Spleen (tissue), 11 donors: ENCODE data around the gene NRXN2. TPM values are rescaled to one million over a fixed set of nuclear protein-coding genes. Genes with fewer than 3 reads are reported as not detected.
A peak's percentile ranks its signal among the peaks of the same experiment; 100 is the strongest.

Experiments used
- DNase-seq: peaks from one replicate; pipeline ENCODE4 v3.0.0-alpha.2; 2020
- H3K27ac ChIP-seq, 8 donors: fragments of 200-600 bp; sonication (generic) in 7 of 8; 1 replicate in 4 of 8; 2 replicates in 4 of 8; pipeline versions ENCODE4 v1.5.0 to v1.8.0; 2016 to 2021; ENCODE audit warnings: inconsistent platforms in 4 of 8, mild to moderate bottlenecking in 4 of 8, moderate library complexity in 1 of 8
- H3K27me3 ChIP-seq, 7 donors: fragments of 200-600 bp; sonication (generic) in 6 of 7; replicated peaks in 1 of 7; 1 replicate in 4 of 7; 2 replicates in 3 of 7; pipeline versions ENCODE4 v1.5.0 to v1.8.0; 2016 to 2021; ENCODE audit warnings: inconsistent platforms in 3 of 7, mild to moderate bottlenecking in 1 of 7
- H3K36me3 ChIP-seq, 6 donors: fragments of 200-600 bp; sonication (generic) in 5 of 6; 1 replicate in 4 of 6; 2 replicates in 2 of 6; pipeline versions ENCODE4 v1.5.0 to v1.8.0; 2016 to 2021; ENCODE audit warnings: inconsistent platforms in 2 of 6
- H3K4me1 ChIP-seq, 6 donors: fragments of 200-600 bp; sonication (generic) in 5 of 6; 1 replicate in 3 of 6; 2 replicates in 3 of 6; pipeline versions ENCODE4 v1.5.0 to v1.8.0; 2016 to 2021; ENCODE audit warnings: inconsistent platforms in 3 of 6
- H3K4me3 ChIP-seq, 8 donors: fragments of 200-600 bp; sonication (generic) in 7 of 8; 1 replicate in 4 of 8; 2 replicates in 4 of 8; pipeline versions ENCODE4 v1.5.0 to v1.8.0; 2016 to 2021; ENCODE audit warnings: inconsistent platforms in 4 of 8, mild to moderate bottlenecking in 4 of 8, moderate library complexity in 2 of 8
- H3K9me3 ChIP-seq, 8 donors: fragments of 200-600 bp; sonication (generic) in 7 of 8; 1 replicate in 4 of 8; 2 replicates in 4 of 8; pipeline versions ENCODE4 v1.5.0 to v1.8.0; 2016 to 2021; ENCODE audit warnings: inconsistent platforms in 4 of 8
- CTCF ChIP-seq, 11 experiments: fragments of 200-600 bp in 7 of 11; fragments of 450-650 bp in 4 of 11; sonication (generic) in 4 of 11; IDR thresholded peaks in 8 of 11; conservative IDR thresholded peaks in 3 of 11; 1 replicate in 7 of 11; 2 replicates in 4 of 11; pipeline versions ENCODE4 v1.4.0 to v1.8.0; 2016 to 2021; ENCODE audit warnings: antibody characterized with exemption in 11 of 11, inconsistent platforms in 4 of 11, mild to moderate bottlenecking in 1 of 11
- POLR2A ChIP-seq, 3 donors: fragments of 450-650 bp; IDR thresholded peaks; one replicate each; pipeline ENCODE4 v1.5.1; 2017; ENCODE audit warnings: antibody characterized with exemption in 3 of 3, mild to moderate bottlenecking in 1 of 3
- POLR2AphosphoS5 ChIP-seq, 3 donors: sonication (generic); formaldehyde crosslinking; IDR thresholded peaks; one replicate each; pipeline ENCODE4 v1.5.1; 2017; ENCODE audit warnings: antibody characterized with exemption in 3 of 3
- WGBS, 5 donors: extraction: QIAGEN DNeasy Blood & Tissue Kit in 3 of 5; methylation state at CpG; one replicate each; pipeline versions ENCODE4 v1.1.5 to v1.1.7; 2013 to 2018; 5-methylcytosine and 5-hydroxymethylcytosine counted together
- intact Hi-C: fragments of 100-400 bp; cut with DNase I; formaldehyde crosslinking; loops from one replicate; pipeline ENCODE4 v1.15.0; 2023; ENCODE audit warnings: low total_unique reads
- polyA plus RNA-seq, 3 donors: library from polyadenylated mRNA; stranded (reverse); fragments of 200-250 nt; gene quantifications; one replicate each; pipeline ENCODE4 v1.2.1, GENCODE V29; 2013
- total RNA-seq, 7 donors: library from RNA; depleted of rRNA in 3 of 7; stranded (reverse); fragments of >200 nt in 3 of 7; fragmentation: NEBNext Ultra II Directional in 4 of 7; extraction: Animal tissue kit (Norgen Biotek cat#: 25700) in 4 of 7; gene quantifications; one replicate each; pipeline versions ENCODE4 v1.1.0 to v1.2.1, GENCODE V29; 2016 to 2021
- donor health status: healthy with polysubstance abuse.
- donor health status: DM: no; HTN: no; CAD: no; lungs with moderate emphysema.
- donor health status: DM: no; HTN: no; CAD: no.
- donor health status: Bipolar disorder and iron deficiency.
- donor health status: healthy.
- donor health status: DM: no; HTN: no; CAD: no.
- donor health status: DM: yes; HTN: yes; CAD: no.

NRXN2 gene
- total and polyA plus RNA-seq, 10 donors = 0.59 to 12.9 (median 3.0) TPM

GRCh38 chr11:64734811-64735724 is 12.1 kb upstream of the NRXN2 start:
- H3K27ac ChIP-seq = peak overlapping the region in 1 of 8 donors; percentile 14
- DNase-seq = peak; percentile 71

GRCh38 chr11:64731601-64732000 is 8.6 kb upstream of the NRXN2 start:
- intact Hi-C loops = no loop called here
- H3K36me3 ChIP-seq = peaks cover 0 to 100% (median 86%) of the 10 kb centered on the region in 6 donors
- DNase-seq = no peak
- no peak overlapping the region for H3K4me3 ChIP-seq
- H3K9me3 ChIP-seq = no peaks in the 10 kb centered on the region
- peaks cover 0 to 47% (median 6%) of the 10 kb centered on the region in 6 donors for H3K4me1 ChIP-seq
- WGBS, 5 donors = 82 to 89% (median 88%) methylated on average over 3 of the region's 3 CpGs
- TF ChIP-seq POLR2A (IDR thresholded peaks at IDR 0.05) (no peak), POLR2AphosphoS5 (IDR thresholded peaks at IDR 0.05) (no peak), CTCF (IDR thresholded peaks at IDR 0.05 in 8 of 11, conservative IDR thresholded peaks at IDR 0.05 in 3 of 11) (no peak)
- no peaks in the 10 kb centered on the region for H3K27me3 ChIP-seq
- H3K27ac ChIP-seq = no peak overlapping the region

More at GRCh38 chr11:64734811-64735724, 12.1 kb upstream of the NRXN2 start:
- Histone ChIP-seq H3K36me3 (peaks cover 0 to 100% (median 88%) of the 10 kb centered on the region in 6 donors), H3K4me1 (peaks cover 0 to 53% (median 4%) of the 10 kb centered on the region in 6 donors), H3K27me3 (no peaks in the 10 kb centered on the region), H3K9me3 (no peaks in the 10 kb centered on the region), H3K4me3 (no peak overlapping the region)
- intact Hi-C loops = no loop called here
- TF ChIP-seq POLR2AphosphoS5 (IDR thresholded peaks at IDR 0.05) (peak in 1 of 3 donors; percentile 13), POLR2A (IDR thresholded peaks at IDR 0.05) (no peak), CTCF (IDR thresholded peaks at IDR 0.05 in 8 of 11, conservative IDR thresholded peaks at IDR 0.05 in 3 of 11) (no peak)
- 83 to 92% (median 88%) methylated on average over 22 to 23 of the region's 23 CpGs for WGBS, 5 donors

- no peak for DNase-seq
- no peak overlapping the region for H3K27ac ChIP-seq
- H3K27me3 ChIP-seq = no peaks in the 10 kb centered on the region
- no peaks in the 10 kb centered on the region for H3K9me3 ChIP-seq
- intact Hi-C loops = no loop called here
- H3K36me3 ChIP-seq = peaks cover 0 to 92% (median 71%) of the 10 kb centered on the region in 6 donors
- TF ChIP-seq CTCF (IDR thresholded peaks at IDR 0.05 in 8 of 11, conservative IDR thresholded peaks at IDR 0.05 in 3 of 11) (no peak), POLR2AphosphoS5 (IDR thresholded peaks at IDR 0.05) (peak in 1 of 3 donors; percentile 33), POLR2A (IDR thresholded peaks at IDR 0.05) (no peak)
- peaks cover 0 to 50% (median 9%) of the 10 kb centered on the region in 6 donors for H3K4me1 ChIP-seq
- 59 to 73% (median 63%) methylated on average over 17 to 21 of the region's 21 CpGs for WGBS, 5 donors
- H3K4me3 ChIP-seq = no peak overlapping the region
Measured at GRCh38 chr11:64729851-64730382, 6.9 kb upstream of the NRXN2 start.
